Spleen (tissue), 11 donors: Measurements from ENCODE around the gene BAG5. TPM values are rescaled to one million over a fixed set of nuclear protein-coding genes. Genes with fewer than 3 reads are reported as not detected.
A peak's percentile ranks its signal among the peaks of the same experiment; 100 is the strongest.

Source experiments
- DNase-seq: peaks from one replicate; pipeline ENCODE4 v3.0.0-alpha.2; 2020
- H3K27ac ChIP-seq, 8 donors: fragments of 200-600 bp; sonication (generic) in 7 of 8; 1 replicate in 4 of 8; 2 replicates in 4 of 8; pipeline versions ENCODE4 v1.5.0 to v1.8.0; 2016 to 2021; ENCODE audit warnings: inconsistent platforms in 4 of 8, mild to moderate bottlenecking in 4 of 8, moderate library complexity in 1 of 8
- H3K27me3 ChIP-seq, 7 donors: fragments of 200-600 bp; sonication (generic) in 6 of 7; replicated peaks in 1 of 7; 1 replicate in 4 of 7; 2 replicates in 3 of 7; pipeline versions ENCODE4 v1.5.0 to v1.8.0; 2016 to 2021; ENCODE audit warnings: inconsistent platforms in 3 of 7, mild to moderate bottlenecking in 1 of 7
- H3K36me3 ChIP-seq, 6 donors: fragments of 200-600 bp; sonication (generic) in 5 of 6; 1 replicate in 4 of 6; 2 replicates in 2 of 6; pipeline versions ENCODE4 v1.5.0 to v1.8.0; 2016 to 2021; ENCODE audit warnings: inconsistent platforms in 2 of 6
- H3K4me1 ChIP-seq, 6 donors: fragments of 200-600 bp; sonication (generic) in 5 of 6; 1 replicate in 3 of 6; 2 replicates in 3 of 6; pipeline versions ENCODE4 v1.5.0 to v1.8.0; 2016 to 2021; ENCODE audit warnings: inconsistent platforms in 3 of 6
- H3K4me3 ChIP-seq, 8 donors: fragments of 200-600 bp; sonication (generic) in 7 of 8; 1 replicate in 4 of 8; 2 replicates in 4 of 8; pipeline versions ENCODE4 v1.5.0 to v1.8.0; 2016 to 2021; ENCODE audit warnings: inconsistent platforms in 4 of 8, mild to moderate bottlenecking in 4 of 8, moderate library complexity in 2 of 8
- H3K9me3 ChIP-seq, 8 donors: fragments of 200-600 bp; sonication (generic) in 7 of 8; 1 replicate in 4 of 8; 2 replicates in 4 of 8; pipeline versions ENCODE4 v1.5.0 to v1.8.0; 2016 to 2021; ENCODE audit warnings: inconsistent platforms in 4 of 8
- POLR2A ChIP-seq, 3 donors: fragments of 450-650 bp; IDR thresholded peaks; one replicate each; pipeline ENCODE4 v1.5.1; 2017; ENCODE audit warnings: antibody characterized with exemption in 3 of 3, mild to moderate bottlenecking in 1 of 3
- POLR2AphosphoS5 ChIP-seq, 3 donors: sonication (generic); formaldehyde crosslinking; IDR thresholded peaks; one replicate each; pipeline ENCODE4 v1.5.1; 2017; ENCODE audit warnings: antibody characterized with exemption in 3 of 3
- WGBS, 5 donors: extraction: QIAGEN DNeasy Blood & Tissue Kit in 3 of 5; methylation state at CpG; one replicate each; pipeline versions ENCODE4 v1.1.5 to v1.1.7; 2013 to 2018; 5-methylcytosine and 5-hydroxymethylcytosine counted together
- intact Hi-C: fragments of 100-400 bp; cut with DNase I; formaldehyde crosslinking; loops from one replicate; pipeline ENCODE4 v1.15.0; 2023; ENCODE audit warnings: low total_unique reads
- polyA plus RNA-seq, 3 donors: library from polyadenylated mRNA; stranded (reverse); fragments of 200-250 nt; gene quantifications; one replicate each; pipeline ENCODE4 v1.2.1, GENCODE V29; 2013
- total RNA-seq, 7 donors: library from RNA; depleted of rRNA in 3 of 7; stranded (reverse); fragments of >200 nt in 3 of 7; fragmentation: NEBNext Ultra II Directional in 4 of 7; extraction: Animal tissue kit (Norgen Biotek cat#: 25700) in 4 of 7; gene quantifications; one replicate each; pipeline versions ENCODE4 v1.1.0 to v1.2.1, GENCODE V29; 2016 to 2021
- TF ChIP-seq, protein P1 (sequence below), 11 experiments: fragments of 200-600 bp in 7 of 11; fragments of 450-650 bp in 4 of 11; sonication (generic) in 4 of 11; IDR thresholded peaks in 8 of 11; conservative IDR thresholded peaks in 3 of 11; 1 replicate in 7 of 11; 2 replicates in 4 of 11; pipeline versions ENCODE4 v1.4.0 to v1.8.0; 2016 to 2021; ENCODE audit warnings: antibody characterized with exemption in 11 of 11, inconsistent platforms in 4 of 11, mild to moderate bottlenecking in 1 of 11
- donor health status: healthy with polysubstance abuse.
- donor health status: DM: no; HTN: no; CAD: no; lungs with moderate emphysema.
- donor health status: DM: no; HTN: no; CAD: no.
- donor health status: Bipolar disorder and iron deficiency.
- donor health status: healthy.
- donor health status: DM: no; HTN: no; CAD: no.
- donor health status: DM: yes; HTN: yes; CAD: no.

Gene BAG5
- total and polyA plus RNA-seq, 10 donors: 9.3 to 42.5 (median 29.9) TPM

DNA sequence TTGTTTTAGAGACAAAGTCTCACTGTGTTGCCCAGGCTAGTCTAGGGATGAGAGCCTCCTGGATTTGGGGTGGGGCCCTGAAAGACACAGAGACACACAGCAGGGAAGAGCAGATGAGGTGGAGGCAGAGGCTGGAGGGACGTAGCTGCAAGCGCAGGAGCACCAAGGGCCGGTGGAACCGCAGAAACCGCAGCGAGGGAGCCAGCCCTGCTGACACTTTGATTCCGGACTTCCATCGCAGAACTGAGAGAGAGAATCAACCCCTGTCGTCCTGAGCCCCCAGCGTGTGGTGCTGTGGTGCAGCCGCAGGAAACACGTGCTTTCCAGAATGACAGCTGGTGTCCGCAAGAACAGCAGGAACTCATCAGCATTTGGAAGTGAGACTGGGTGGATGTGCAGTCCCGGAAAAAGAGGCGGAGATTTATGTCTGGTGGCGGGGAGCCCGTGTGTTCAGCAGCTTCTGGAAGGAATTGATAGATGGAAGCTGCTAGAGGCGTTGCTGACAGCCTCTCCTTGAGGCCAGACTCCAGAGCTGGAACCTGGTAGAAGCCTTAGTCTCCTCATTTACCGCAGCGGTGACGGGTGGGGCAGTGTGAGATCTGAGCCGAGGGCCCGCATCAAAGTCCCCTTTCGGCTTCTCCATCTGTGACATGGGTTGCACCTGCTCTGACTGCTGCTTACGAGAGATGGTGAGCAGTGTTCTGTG is 44.7 kb upstream of the BAG5 start:
- Histone ChIP-seq H3K4me3 (peak overlapping the region in 7 of 8 donors; percentile 4 to 53 (median 25)), H3K27ac (peak overlapping the region in 3 of 8 donors; percentile 30 to 60 (median 33)), H3K9me3 (peaks cover 4 to 18% (median 15%) of the 10 kb centered on the region in 8 donors), H3K36me3 (no peaks in the 10 kb centered on the region), H3K4me1 (peaks cover 8 to 25% (median 19%) of the 10 kb centered on the region in 6 donors), H3K27me3 (peaks cover 0 to 20% (median 0%) of the 10 kb centered on the region in 7 donors)
- peak; percentile 85 for DNase-seq
- 0 to 2% (median 1%) methylated on average over 22 to 25 of the region's 25 CpGs for WGBS, 5 donors
- intact Hi-C loops: no loop called here
- no peak for TF ChIP-seq POLR2A (IDR thresholded peaks at IDR 0.05)
- TF ChIP-seq, protein P1, sequence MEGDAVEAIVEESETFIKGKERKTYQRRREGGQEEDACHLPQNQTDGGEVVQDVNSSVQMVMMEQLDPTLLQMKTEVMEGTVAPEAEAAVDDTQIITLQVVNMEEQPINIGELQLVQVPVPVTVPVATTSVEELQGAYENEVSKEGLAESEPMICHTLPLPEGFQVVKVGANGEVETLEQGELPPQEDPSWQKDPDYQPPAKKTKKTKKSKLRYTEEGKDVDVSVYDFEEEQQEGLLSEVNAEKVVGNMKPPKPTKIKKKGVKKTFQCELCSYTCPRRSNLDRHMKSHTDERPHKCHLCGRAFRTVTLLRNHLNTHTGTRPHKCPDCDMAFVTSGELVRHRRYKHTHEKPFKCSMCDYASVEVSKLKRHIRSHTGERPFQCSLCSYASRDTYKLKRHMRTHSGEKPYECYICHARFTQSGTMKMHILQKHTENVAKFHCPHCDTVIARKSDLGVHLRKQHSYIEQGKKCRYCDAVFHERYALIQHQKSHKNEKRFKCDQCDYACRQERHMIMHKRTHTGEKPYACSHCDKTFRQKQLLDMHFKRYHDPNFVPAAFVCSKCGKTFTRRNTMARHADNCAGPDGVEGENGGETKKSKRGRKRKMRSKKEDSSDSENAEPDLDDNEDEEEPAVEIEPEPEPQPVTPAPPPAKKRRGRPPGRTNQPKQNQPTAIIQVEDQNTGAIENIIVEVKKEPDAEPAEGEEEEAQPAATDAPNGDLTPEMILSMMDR (IDR thresholded peaks at IDR 0.05 in 8 of 11, conservative IDR thresholded peaks at IDR 0.05 in 3 of 11): peak in 7 of 11 experiments; percentile 14 to 37 (median 29)
- TF ChIP-seq POLR2AphosphoS5 (IDR thresholded peaks at IDR 0.05): peak; percentile 65 to 93 (median 91)

DNA sequence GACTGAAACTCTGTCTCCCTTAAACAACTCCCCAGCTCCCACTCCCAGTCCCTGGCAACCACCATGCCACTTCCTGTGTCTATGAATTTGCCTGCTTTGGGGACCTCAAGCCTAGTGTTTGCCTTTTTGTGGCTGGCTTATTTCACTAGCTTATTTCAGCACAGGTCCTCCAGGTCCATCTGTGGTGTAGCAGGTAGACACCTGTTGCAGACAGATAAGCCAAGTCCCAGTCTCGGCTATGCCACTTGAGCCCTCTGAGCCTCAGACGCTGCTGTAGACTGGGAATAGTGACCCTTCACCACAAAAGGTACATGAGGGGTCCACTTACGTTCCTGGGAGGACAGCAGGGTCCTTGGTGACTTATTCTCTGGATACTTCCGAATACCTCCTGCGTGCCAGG is 42.2 kb upstream of the BAG5 start:
- TF ChIP-seq, protein P1 (IDR thresholded peaks at IDR 0.05 in 8 of 11, conservative IDR thresholded peaks at IDR 0.05 in 3 of 11): no peak
- no peak for TF ChIP-seq POLR2A (IDR thresholded peaks at IDR 0.05)
- no peak for TF ChIP-seq POLR2AphosphoS5 (IDR thresholded peaks at IDR 0.05)
- H3K36me3 ChIP-seq: no peaks in the 10 kb centered on the region

DNA sequence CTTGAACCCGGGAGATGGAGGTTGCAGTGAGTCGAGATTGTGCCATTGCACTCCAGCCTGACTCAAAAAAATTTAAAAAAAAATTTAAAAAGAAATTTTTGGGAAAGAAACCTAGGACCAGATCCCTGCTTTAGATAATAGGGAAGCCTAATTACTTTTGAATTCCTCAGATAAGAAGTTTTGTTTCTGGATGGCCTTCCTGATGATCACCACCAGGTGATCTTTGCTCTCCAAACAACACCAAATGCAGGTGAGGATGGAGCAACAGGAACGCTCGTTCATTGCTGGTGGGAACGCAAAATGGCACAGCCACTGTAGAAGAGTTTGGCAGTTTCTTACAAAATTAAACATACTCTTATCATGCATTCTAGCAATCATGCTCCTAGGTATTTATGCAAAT is 38.0 kb upstream of the BAG5 start:
- intact Hi-C loops: no loop called here

More for the DNA sequence above, 42.2 kb upstream of the BAG5 start:
- H3K9me3 ChIP-seq: no peaks in the 10 kb centered on the region
- no peak overlapping the region for H3K27ac ChIP-seq
- 89 to 96% (median 94%) methylated on average over 5 of the region's 5 CpGs for WGBS, 5 donors
- DNase-seq: no peak
- H3K4me3 ChIP-seq: no peak overlapping the region
- H3K27me3 ChIP-seq: peaks cover 0 to 20% (median 0%) of the 10 kb centered on the region in 7 donors
- H3K4me1 ChIP-seq: peaks cover 8 to 25% (median 19%) of the 10 kb centered on the region in 6 donors
- intact Hi-C loops: no loop called here

More for the DNA sequence above, 38.0 kb upstream of the BAG5 start:
- TF ChIP-seq POLR2A (IDR thresholded peaks at IDR 0.05) (no peak), POLR2AphosphoS5 (IDR thresholded peaks at IDR 0.05) (no peak)
- TF ChIP-seq, protein P1 (IDR thresholded peaks at IDR 0.05 in 8 of 11, conservative IDR thresholded peaks at IDR 0.05 in 3 of 11): no peak
- Histone ChIP-seq H3K4me1 (peaks cover 0 to 4% (median 0%) of the 10 kb centered on the region in 6 donors), H3K4me3 (no peak overlapping the region), H3K9me3 (no peaks in the 10 kb centered on the region), H3K27me3 (no peaks in the 10 kb centered on the region), H3K27ac (no peak overlapping the region), H3K36me3 (no peaks in the 10 kb centered on the region)
- no peak for DNase-seq
- 92 to 95% (median 94%) methylated on average over 5 of the region's 5 CpGs for WGBS, 5 donors
